ENCODE measurements around the gene TMEM40. TPM values are rescaled to one million over a fixed set of nuclear protein-coding genes. Genes with fewer than 3 reads are reported as not detected.

TMEM40 gene
- total RNA-seq, 4 donors from 2014 or later: not detected

- TF ChIP-seq CTCF (IDR thresholded peaks at IDR 0.05) (no peak), EP300 (IDR thresholded peaks at IDR 0.05) (no peak), POLR2A (IDR thresholded peaks at IDR 0.05) (no peak)
- H3K36me3 ChIP-seq: no peaks in the 10 kb centered on the region
- no peak overlapping the region for H3K4me3 ChIP-seq
- no peak for DNase-seq (ENCODE audit: low spot score in 2 of 2)
- 77 to 88% methylated on average over 4 of the region's 4 CpGs for WGBS, 2 donors
- H3K4me1 ChIP-seq: no peaks in the 10 kb centered on the region
- H3K9me3 ChIP-seq: no peaks in the 10 kb centered on the region
- no peak overlapping the region for H3K27ac ChIP-seq
- H3K27me3 ChIP-seq: no peaks in the 10 kb centered on the region
Measured at GRCh38 chr3:12734960-12735359, 24.1 kb downstream of the TMEM40 start.

- TF ChIP-seq CTCF (IDR thresholded peaks at IDR 0.05) (no peak), EP300 (IDR thresholded peaks at IDR 0.05) (no peak), POLR2A (IDR thresholded peaks at IDR 0.05) (no peak)
- no peak for DNase-seq (ENCODE audit: low spot score in 2 of 2)
- 71 to 81% methylated on average over 3 of the region's 3 CpGs for WGBS, 2 donors
Measured at GRCh38 chr3:12733566-12733965, 25.5 kb downstream of the TMEM40 start.

GRCh38 chr3:12730506-12731242 lies 28.4 kb downstream of the TMEM40 start:
- no peak for DNase-seq (ENCODE audit: low spot score in 2 of 2)
- Histone ChIP-seq H3K4me3 (no peak overlapping the region), H3K36me3 (no peaks in the 10 kb centered on the region), H3K4me1 (peaks cover 0 to 12% (median 0%) of the 10 kb centered on the region in 4 donors), H3K9me3 (no peaks in the 10 kb centered on the region), H3K27me3 (no peaks in the 10 kb centered on the region), H3K27ac (no peak overlapping the region)
- TF ChIP-seq CTCF (IDR thresholded peaks at IDR 0.05): no peak
- TF ChIP-seq EP300 (IDR thresholded peaks at IDR 0.05): no peak
- TF ChIP-seq POLR2A (IDR thresholded peaks at IDR 0.05): no peak
- WGBS, 2 donors: 55 to 56% methylated on average over 4 of the region's 4 CpGs

More at GRCh38 chr3:12733566-12733965, 25.5 kb downstream of the TMEM40 start:
- H3K36me3 ChIP-seq: no peaks in the 10 kb centered on the region
- H3K4me3 ChIP-seq: no peak overlapping the region
- no peaks in the 10 kb centered on the region for H3K9me3 ChIP-seq
- H3K27me3 ChIP-seq: no peaks in the 10 kb centered on the region
- H3K27ac ChIP-seq: no peak overlapping the region
- H3K4me1 ChIP-seq: peaks cover 0 to 8% (median 0%) of the 10 kb centered on the region in 4 donors

- H3K27ac ChIP-seq: no peak overlapping the region
- no peak for TF ChIP-seq EP300 (IDR thresholded peaks at IDR 0.05)
- TF ChIP-seq POLR2A (IDR thresholded peaks at IDR 0.05): no peak
- no peak for TF ChIP-seq CTCF (IDR thresholded peaks at IDR 0.05)
- H3K4me3 ChIP-seq: no peak overlapping the region
- no peaks in the 10 kb centered on the region for H3K9me3 ChIP-seq
- H3K4me1 ChIP-seq: peaks cover 0 to 12% (median 0%) of the 10 kb centered on the region in 4 donors
- no peaks in the 10 kb centered on the region for H3K27me3 ChIP-seq
- DNase-seq (ENCODE audit: low spot score in 2 of 2): no peak
- WGBS, 2 donors: 31 to 40% methylated on average over 7 of the region's 7 CpGs
- no peaks in the 10 kb centered on the region for H3K36me3 ChIP-seq
Measured at GRCh38 chr3:12729051-12729651, 29.9 kb downstream of the TMEM40 start.

GRCh38 chr3:12727937-12728336 lies 31.1 kb downstream of the TMEM40 start:
- H3K27ac ChIP-seq: no peak overlapping the region
- peaks cover 0 to 12% (median 0%) of the 10 kb centered on the region in 4 donors for H3K4me1 ChIP-seq
- no peak for TF ChIP-seq POLR2A (IDR thresholded peaks at IDR 0.05)
- no peak for TF ChIP-seq CTCF (IDR thresholded peaks at IDR 0.05)
- TF ChIP-seq EP300 (IDR thresholded peaks at IDR 0.05): no peak
- H3K27me3 ChIP-seq: no peaks in the 10 kb centered on the region
- H3K9me3 ChIP-seq: no peaks in the 10 kb centered on the region
- H3K36me3 ChIP-seq: no peaks in the 10 kb centered on the region
- 84 to 89% methylated on average over 2 of the region's 2 CpGs for WGBS, 2 donors
- H3K4me3 ChIP-seq: no peak overlapping the region
- no peak for DNase-seq (ENCODE audit: low spot score in 2 of 2)
